HepG2 (cell line): ENCODE results near the gene SPATA25. TPM values are rescaled to one million over a fixed set of nuclear protein-coding genes. Genes with fewer than 3 reads are reported as not detected.

ENCODE experiments used
- BATF2 ChIP-seq: sonication (generic); formaldehyde crosslinking; IDR thresholded peaks from 2 replicates; pipeline ENCODE4 v1.8.0; 2022; ENCODE audit warnings: mild to moderate bottlenecking, missing genetic modification reagents, moderate library complexity
- ERF ChIP-seq: IDR thresholded peaks from 2 replicates; pipeline ENCODE4 v1.6.1; 2018; ENCODE audit warnings: missing biosample characterization, missing genetic modification reagents
- HNF1A ChIP-seq, 2 experiments: sonication (generic) in 1 of 2; formaldehyde crosslinking in 1 of 2; IDR thresholded peaks; 2 replicates each; pipeline versions ENCODE4 v1.4.0 to v1.6.1; 2016 to 2020; ENCODE audit warnings: borderline replicate concordance in 1 of 2, low read depth in 1 of 2, mild to moderate bottlenecking in 1 of 2, missing genetic modification reagents in 1 of 2
- HNF1B ChIP-seq: sonication (generic); formaldehyde crosslinking; IDR thresholded peaks from 2 replicates; pipeline ENCODE4 v1.5.1; 2020; ENCODE audit warnings: mild to moderate bottlenecking, moderate library complexity, missing genetic modification reagents
- IKZF4 ChIP-seq: sonication (generic); formaldehyde crosslinking; IDR thresholded peaks from 2 replicates; pipeline ENCODE4 v1.5.1; 2020; ENCODE audit warnings: borderline replicate concordance, mild to moderate bottlenecking, low read depth, missing genetic modification reagents; ENCODE audit errors: not compliant biosample characterization
- IRF1 ChIP-seq: sonication (generic); formaldehyde crosslinking; IDR thresholded peaks from 2 replicates; pipeline ENCODE4 v1.4.0; 2020; ENCODE audit warnings: low read depth, mild to moderate bottlenecking, missing genetic modification reagents
- MIER2 ChIP-seq: IDR thresholded peaks from 2 replicates; pipeline ENCODE4 v1.6.1; 2016; ENCODE audit warnings: missing biosample characterization, missing genetic modification reagents
- SOX13 ChIP-seq, 3 experiments: fragments of 450-650 bp in 1 of 3; sonication (generic) in 1 of 3; formaldehyde crosslinking in 1 of 3; IDR thresholded peaks in 2 of 3; conservative IDR thresholded peaks in 1 of 3; 2 replicates each; pipeline versions ENCODE4 v1.5.0 to v1.6.1; 2016 to 2020; ENCODE audit warnings: antibody characterized with exemption in 1 of 3, mild to moderate bottlenecking in 1 of 3, missing compliant biosample characterization in 1 of 3, missing genetic modification reagents in 1 of 3, moderate library complexity in 1 of 3
- SRF ChIP-seq: IDR thresholded peaks from 2 replicates; pipeline ENCODE4 v1.6.1; 2011; ENCODE audit warnings: mild to moderate bottlenecking, low read depth, low read length, moderate library complexity
- THAP7 ChIP-seq: sonication (generic); formaldehyde crosslinking; IDR thresholded peaks from 2 replicates; pipeline ENCODE4 v1.8.1; 2023; ENCODE audit warnings: mild to moderate bottlenecking, missing genetic modification reagents
- ZNF703 ChIP-seq: sonication (generic); formaldehyde crosslinking; IDR thresholded peaks from 2 replicates; pipeline ENCODE4 v1.5.1; 2020; ENCODE audit warnings: missing genetic modification reagents, mild to moderate bottlenecking, moderate library complexity, borderline replicate concordance
- ZUFSP ChIP-seq: sonication (generic); formaldehyde crosslinking; IDR thresholded peaks from 2 replicates; pipeline ENCODE4 v1.9.0; 2021; ENCODE audit warnings: missing genetic modification reagents, mild to moderate bottlenecking, borderline replicate concordance
- polyA plus RNA-seq, 8 experiments: library from polyadenylated mRNA; depleted of rRNA in 3 of 8; stranded (reverse) in 7 of 8; unstranded in 1 of 8; fragments of >200 nt; fragmentation: Illumina TruSeq in 4 of 8; extraction: Trizol in 4 of 8; gene quantifications; 2 replicates each; pipeline versions ENCODE4 v1.2.1 to v1.2.3, GENCODE V29; 2011 to 2016; ENCODE audit warnings: low read depth in 4 of 8, missing spikeins in 1 of 8, mixed read lengths in 1 of 8; ENCODE audit not compliant: insufficient read depth in 1 of 8
- total RNA-seq, 5 experiments: library from RNA; depleted of rRNA; stranded (reverse); fragments of >200 nt; fragmentation: Illumina TruSeq; extraction: Trizol; gene quantifications; 2 replicates each; pipeline ENCODE4 v1.2.3, GENCODE V29; 2016; ENCODE audit warnings: low read depth in 1 of 5

SPATA25 gene
- total and polyA plus RNA-seq, 2 of the 13 experiments (the other 11 are each of a cell fraction or from before 2014, with no cell fraction given), result 4.8 to 7.6 TPM

GRCh38 chr20:45863543-45864470 lies 23.6 kb downstream of the SPATA25 start (continued):
- no peak for TF ChIP-seq IRF1 (CRISPR knock-in tag)
- peak; percentile 70 for TF ChIP-seq ERF
- no peak for TF ChIP-seq ZNF703 (CRISPR knock-in tag)
- TF ChIP-seq THAP7 (CRISPR knock-in tag), result peak; percentile 77; the same call in 1 of the 2 replicates
- TF ChIP-seq SOX13 (IDR thresholded peaks at IDR 0.05), result peak; percentile 93
- peak in 1 of 2 experiments; percentile 98; a peak in 2 of 4 replicates for TF ChIP-seq SOX13 (CRISPR knock-in tag; conservative IDR thresholded peaks at IDR 0.05 in 1 of 2, IDR thresholded peaks at IDR 0.05 in 1 of 2)
- no peak for TF ChIP-seq BATF2 (CRISPR knock-in tag)
- TF ChIP-seq MIER2 (CRISPR knock-in tag), result no peak; the same call in 1 of the 2 replicates
- TF ChIP-seq HNF1A (IDR thresholded peaks at IDR 0.05; ENCODE audit: low read depth), result no peak; the same call in 1 of the 2 replicates
- 0 out of 2 replicates have a peak, but pooled peaks have one; percentile 12 for TF ChIP-seq HNF1A (CRISPR knock-in tag; IDR thresholded peaks at IDR 0.05; ENCODE audit: borderline replicate concordance)
- TF ChIP-seq ZUFSP, result no peak
- no peak for TF ChIP-seq SRF
- no peak for TF ChIP-seq IKZF4 (CRISPR knock-in tag)
- TF ChIP-seq HNF1B, result peak; percentile 63; the same call in 1 of the 2 replicates
